Fibroblast of the aortic adventitia (primary cell): Measurements from ENCODE around the gene ABCD1. TPM values are rescaled to one million over a fixed set of nuclear protein-coding genes. Genes with fewer than 3 reads are reported as not detected.

Experiments used
- DNase-seq: peaks from one replicate; pipeline ENCODE4 v3.0.0-alpha.2; 2010; ENCODE audit warnings: low read depth
- H3K4me3 ChIP-seq: 2 replicates; pipeline ENCODE4 v1.5.1; 2011; ENCODE audit warnings: low read depth, mild to moderate bottlenecking, control low read depth, low read length, moderate library complexity
- total RNA-seq: library from RNA; depleted of rRNA; stranded (reverse); fragments of >200 nt; gene quantifications from 2 replicates; pipeline ENCODE4 v1.2.3, GENCODE V29; 2012; ENCODE audit warnings: low replicate concordance
- TF ChIP-seq, protein P1 (sequence below): IDR thresholded peaks from 2 replicates; pipeline ENCODE4 v1.5.1; 2011; ENCODE audit warnings: mild to moderate bottlenecking, low read length, control low read depth, inconsistent platforms; ENCODE audit not compliant: insufficient read depth

Gene ABCD1
- total RNA-seq, 1 donor = 15.5 TPM

DNA sequence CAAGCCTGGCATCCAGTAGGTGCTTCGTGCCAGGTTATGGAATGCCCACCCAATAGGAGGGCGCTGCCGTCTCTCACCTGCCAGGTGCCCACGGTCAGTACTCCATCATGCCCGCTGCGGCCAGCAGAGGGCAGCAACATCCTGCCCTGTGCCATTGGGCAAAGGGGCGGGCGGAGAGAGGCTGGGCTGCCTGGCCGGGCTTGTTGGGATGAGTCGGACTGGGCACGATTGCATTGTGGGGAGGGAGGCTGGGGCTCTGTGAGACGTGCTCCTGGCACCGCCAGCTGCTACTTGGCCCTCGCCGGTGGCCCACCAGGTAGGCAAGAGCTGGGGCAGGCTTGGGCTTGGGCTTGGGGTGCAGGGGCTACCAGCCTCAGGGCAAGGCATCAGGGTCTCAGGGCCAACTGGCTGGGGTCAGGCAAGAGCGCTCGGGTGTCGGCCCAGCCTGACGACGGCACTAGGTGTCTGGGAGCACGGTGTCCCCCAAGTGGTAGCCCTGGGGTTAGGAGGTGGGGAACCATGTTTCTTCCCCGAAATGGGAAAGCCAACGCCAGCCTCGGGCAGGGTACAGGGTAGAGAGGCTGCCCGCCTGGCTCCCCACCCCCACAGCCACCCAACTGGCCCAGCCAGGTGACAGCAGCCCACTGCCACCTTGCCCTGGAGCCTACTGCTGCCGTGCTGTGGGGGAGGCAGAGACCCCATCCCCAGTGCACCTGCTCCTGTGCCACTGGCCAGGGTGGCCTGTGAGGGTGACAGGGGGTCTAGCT is 39.5 kb downstream of the ABCD1 start, which contains the start of gene PLXNB3:
Gene PLXNB3 (plus strand): TSS at position 261 of the 767 bp plus-strand sequence. CDS start 1,287 bp downstream, outside the sequence.
- DNase-seq = peak; percentile 59
- H3K4me3 ChIP-seq = peak within 1 kb of the TSS; percentile 57
- TF ChIP-seq, protein P1, sequence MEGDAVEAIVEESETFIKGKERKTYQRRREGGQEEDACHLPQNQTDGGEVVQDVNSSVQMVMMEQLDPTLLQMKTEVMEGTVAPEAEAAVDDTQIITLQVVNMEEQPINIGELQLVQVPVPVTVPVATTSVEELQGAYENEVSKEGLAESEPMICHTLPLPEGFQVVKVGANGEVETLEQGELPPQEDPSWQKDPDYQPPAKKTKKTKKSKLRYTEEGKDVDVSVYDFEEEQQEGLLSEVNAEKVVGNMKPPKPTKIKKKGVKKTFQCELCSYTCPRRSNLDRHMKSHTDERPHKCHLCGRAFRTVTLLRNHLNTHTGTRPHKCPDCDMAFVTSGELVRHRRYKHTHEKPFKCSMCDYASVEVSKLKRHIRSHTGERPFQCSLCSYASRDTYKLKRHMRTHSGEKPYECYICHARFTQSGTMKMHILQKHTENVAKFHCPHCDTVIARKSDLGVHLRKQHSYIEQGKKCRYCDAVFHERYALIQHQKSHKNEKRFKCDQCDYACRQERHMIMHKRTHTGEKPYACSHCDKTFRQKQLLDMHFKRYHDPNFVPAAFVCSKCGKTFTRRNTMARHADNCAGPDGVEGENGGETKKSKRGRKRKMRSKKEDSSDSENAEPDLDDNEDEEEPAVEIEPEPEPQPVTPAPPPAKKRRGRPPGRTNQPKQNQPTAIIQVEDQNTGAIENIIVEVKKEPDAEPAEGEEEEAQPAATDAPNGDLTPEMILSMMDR = peak; percentile 79

DNA sequence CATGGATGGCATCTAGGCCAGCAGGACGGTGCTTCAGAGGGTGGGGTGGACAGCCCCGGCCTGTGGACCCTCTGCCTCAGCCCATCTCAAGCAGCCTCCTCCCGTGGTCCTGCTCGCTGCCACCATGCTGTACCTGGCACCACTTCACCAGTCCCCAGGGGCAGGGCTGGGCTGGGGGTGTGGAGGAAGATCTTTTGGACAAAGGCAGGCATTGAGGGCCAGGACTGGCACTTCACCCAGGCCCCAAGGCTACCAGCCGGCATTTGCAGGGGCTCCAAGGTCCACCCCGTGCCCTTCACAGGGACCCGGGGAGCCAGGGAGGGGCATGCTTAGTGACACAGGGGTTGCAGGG is 40.1 kb downstream of the ABCD1 start:
- TF ChIP-seq, protein P1 = no peak
- DNase-seq = no peak
- H3K4me3 ChIP-seq = peak overlapping the region; percentile 57

GRCh38 chrX:153765138-153766079 is 40.8 kb downstream of the ABCD1 start:
- TF ChIP-seq, protein P1 = no peak
- peak overlapping the region; percentile 47 for H3K4me3 ChIP-seq
- no peak for DNase-seq

DNA sequence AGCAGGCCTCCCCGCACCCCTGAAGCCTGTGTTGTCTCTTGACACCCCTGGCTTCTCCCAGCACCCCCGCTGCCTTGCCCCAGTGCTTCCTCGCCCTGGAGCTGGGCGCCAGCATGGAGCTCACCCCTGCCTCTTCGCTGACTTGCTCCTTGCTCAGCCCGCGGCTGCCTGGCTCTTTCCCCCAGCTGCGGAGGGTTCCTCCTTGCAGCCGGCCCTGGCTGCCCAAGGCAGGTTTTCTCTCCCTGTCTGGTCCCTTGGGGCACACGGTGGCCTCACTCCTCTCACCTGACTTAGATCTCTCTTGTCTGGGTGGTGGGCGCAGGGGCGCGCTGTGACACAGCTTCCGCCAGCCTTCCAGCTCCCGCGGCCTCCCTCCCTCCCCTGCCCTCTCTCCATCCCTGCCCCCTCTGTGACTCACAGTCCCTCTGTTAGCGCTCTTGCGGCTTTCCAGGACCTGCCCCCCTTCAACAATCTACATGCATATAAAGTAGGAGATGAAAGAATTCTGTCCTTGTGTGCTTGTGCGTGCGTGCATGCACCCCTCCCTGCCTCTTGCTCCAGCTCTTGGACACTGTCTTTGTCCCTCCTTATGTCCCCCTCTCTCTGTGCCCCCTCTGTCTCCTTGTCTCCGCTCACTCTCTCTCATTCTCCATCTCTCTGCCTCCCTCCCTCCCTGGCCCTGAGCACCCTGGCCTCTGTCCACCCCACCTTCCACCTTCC is 41.6 kb downstream of the ABCD1 start:
- DNase-seq = peak; percentile 53
- TF ChIP-seq, protein P1 = no peak

GRCh38 chrX:153766871-153767673 is 42.4 kb downstream of the ABCD1 start:
- no peak for DNase-seq
- no peak overlapping the region for H3K4me3 ChIP-seq
- TF ChIP-seq, protein P1 = no peak

More for the DNA sequence above, 41.6 kb downstream of the ABCD1 start:
- H3K4me3 ChIP-seq = peak overlapping the region; percentile 47
